GM19467 (cell line): ENCODE data around the gene CCDC88B.
"Not testable (repeated sequence)": the region's sequence is repeated elsewhere in the genome, so short reads cannot be mapped to it uniquely, and the experiment has no call there.

Experiments
- ATAC-seq: cut with Tn5 transposase; IDR thresholded peaks from one replicate; pipeline ENCODE4 v1.9.1; 2021; ENCODE audit warnings: mild to moderate bottlenecking, moderate library complexity; ENCODE audit not compliant: unreplicated experiment

Gene CCDC88B

DNA sequence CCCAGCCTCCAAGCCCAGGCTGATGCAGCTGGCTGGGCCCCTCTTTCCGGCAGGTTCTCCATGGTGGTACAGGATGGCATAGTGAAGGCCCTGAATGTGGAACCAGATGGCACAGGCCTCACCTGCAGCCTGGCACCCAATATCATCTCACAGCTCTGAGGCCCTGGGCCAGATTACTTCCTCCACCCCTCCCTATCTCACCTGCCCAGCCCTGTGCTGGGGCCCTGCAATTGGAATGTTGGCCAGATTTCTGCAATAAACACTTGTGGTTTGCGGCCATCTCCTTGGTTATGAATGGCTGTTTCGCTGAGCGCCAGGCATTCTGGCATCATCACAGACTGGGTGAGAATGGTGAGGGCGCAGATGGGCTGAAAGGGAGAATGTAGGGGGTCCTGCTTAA is 18.5 kb upstream of the CCDC88B start:
- no peak for ATAC-seq

GRCh38 chr11:64322925-64323260 is 17.1 kb upstream of the CCDC88B start:
- ATAC-seq: no peak

DNA sequence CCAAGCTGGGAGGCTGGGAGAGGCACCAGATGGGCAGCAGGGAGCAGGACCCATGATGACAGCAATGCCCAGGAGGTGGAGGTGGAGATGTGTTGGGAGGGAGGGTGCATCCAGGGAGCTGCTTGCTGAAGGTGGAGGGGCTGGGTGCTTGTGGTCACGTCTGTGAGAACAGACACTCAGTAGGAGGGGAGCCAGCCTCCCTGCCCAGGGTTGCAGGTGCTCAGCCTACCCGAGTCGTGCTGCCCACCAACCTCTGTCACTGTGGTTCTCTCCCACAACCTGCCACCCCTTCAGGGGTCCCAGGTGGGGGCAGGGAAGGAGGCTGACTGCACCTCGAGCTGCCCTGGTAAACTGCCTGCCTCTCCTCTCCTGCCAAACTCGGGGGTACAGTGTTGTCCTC is 16.6 kb upstream of the CCDC88B start:
- ATAC-seq: no peak

DNA sequence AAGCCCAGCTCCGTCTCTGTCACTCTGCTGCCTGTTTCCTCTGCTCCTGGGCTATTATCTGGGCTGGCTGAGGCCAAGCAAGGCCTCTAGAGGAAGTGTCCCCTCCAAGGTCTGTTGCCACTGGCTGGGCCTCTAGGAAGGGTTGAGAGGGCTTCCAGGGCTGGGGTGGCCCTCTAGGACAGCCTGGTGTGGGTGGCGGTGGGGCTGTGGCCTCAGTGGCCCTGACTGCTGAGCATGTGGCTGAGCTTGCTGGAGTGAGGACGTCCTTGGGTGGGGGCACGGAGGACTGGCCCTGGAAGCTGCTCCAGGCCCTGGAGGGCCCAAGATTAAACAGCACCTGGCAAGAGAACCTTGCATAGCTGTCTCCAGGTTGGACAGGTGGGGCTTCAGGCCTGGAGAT is 16.0 kb upstream of the CCDC88B start:
- ATAC-seq: not testable (repeated sequence)

DNA sequence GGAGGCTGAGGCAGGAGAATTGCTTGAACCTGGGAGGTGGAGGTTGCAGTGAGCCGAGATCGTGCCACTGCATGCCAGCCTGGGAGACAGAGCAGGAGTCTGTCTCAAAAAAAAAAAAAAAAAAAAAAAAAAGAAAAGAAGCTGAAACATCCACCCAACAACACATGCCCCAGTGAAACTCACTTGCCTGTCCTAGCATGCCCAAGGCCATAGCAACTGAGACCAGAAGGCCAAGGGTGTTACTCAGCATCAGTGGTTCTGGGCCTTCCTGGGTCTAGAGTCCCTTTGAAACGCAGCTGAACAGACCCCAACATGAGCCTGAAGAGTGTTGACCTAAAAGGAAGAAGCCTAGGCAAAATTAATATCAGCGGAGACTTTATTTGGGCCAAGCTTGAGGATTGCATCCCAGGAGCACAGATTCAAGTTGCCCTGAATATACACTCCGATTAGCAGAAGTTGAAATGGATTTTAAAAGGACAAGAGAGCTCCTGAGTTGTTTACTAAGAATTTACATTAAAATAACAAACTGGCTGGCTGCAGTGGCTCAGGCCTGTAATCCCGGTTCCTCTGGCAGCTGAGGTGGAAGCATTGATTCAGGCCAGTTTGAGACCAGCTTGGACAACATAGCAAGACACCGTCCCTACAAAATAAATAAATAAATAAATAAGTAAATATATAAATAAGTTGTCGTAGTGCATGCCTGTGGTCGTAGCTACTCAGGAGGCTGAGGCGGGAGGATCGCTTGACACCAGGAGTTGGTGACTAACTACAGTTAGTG is 15.1 kb upstream of the CCDC88B start:
- ATAC-seq: no peak

DNA sequence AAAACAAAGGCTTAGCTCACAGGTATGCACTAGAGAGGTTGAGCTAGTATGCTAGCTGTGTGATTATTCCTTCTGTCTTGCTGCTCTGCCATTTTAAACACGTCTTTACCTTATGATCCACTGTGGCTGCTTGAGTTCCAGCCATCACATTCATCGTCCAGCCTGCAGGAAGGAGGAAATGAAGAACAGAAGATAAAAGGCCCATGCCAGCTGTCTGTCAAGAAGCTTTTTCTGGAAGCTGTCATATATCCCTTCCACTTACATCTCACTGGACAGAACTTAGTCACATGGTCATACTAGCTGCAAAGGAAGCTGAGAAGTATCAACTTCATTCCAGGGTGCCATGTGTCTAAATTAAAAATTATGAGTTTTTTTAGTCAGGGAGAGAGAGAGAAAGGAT is 12.6 kb upstream of the CCDC88B start:
- no peak for ATAC-seq

- ATAC-seq: no peak
Observed at GRCh38 chr11:64327993-64328392, 12.0 kb upstream of the CCDC88B start.

DNA sequence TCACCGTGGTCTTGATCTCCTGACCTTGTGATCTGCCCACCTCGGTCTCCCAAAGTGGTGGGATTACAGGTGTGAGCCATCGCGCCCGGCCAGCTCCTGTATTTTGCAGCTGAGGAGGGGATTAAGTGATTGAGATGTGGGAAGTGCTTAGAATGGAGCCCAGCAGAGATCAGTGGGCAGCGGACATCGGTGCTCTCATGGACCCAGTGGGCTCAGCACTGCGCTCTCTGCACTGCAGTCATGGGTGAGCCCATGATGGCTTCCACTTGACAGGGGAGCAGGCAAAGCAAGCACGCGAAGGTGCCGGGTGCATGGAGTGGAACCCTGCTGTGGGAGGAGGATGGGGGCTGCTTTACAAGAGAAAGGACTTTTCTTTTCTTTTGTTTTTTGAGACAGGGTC is 9.1 kb upstream of the CCDC88B start:
- no peak for ATAC-seq

DNA sequence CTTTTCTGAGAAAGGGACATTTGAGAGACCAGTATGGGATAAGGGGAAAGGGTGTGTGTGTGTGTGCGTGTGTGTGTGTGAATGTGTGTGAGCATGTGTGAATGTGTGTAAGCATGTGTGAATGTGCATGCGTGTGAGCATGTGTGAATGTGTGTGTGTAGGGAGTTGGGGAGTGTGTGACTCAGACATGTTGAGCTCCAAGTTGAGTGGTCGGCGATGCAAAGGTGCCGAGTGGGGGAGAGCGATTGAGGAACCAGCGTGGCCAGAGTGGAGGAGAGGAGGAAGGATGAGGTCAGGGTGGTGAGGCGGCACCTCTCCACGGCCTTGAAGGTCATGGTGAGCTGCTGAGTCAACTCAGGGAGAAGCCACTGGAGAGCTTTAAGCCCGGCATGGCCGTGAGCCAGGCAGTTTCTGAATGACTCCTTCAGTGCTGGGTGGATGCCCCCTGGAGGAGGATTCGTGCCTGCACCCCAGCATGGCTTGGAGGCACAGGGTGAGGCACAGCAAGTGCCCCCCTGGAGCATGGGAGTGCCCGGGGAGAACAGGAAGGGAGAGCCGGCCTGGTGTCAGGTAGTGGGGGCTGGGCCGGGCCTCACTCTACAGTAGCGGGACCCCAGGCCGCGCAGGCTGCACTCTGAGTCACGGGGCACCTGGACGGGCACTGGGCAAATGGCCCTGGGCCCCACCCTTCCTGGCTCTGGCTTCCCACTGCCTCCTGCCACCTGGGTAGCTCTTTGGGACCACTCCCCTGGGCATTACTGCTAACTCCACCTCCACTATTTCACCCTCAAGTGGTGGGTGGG is 8.2 kb upstream of the CCDC88B start:
- no peak for ATAC-seq

- ATAC-seq: no peak
Observed at GRCh38 chr11:64333556-64333955, 6.4 kb upstream of the CCDC88B start.

DNA sequence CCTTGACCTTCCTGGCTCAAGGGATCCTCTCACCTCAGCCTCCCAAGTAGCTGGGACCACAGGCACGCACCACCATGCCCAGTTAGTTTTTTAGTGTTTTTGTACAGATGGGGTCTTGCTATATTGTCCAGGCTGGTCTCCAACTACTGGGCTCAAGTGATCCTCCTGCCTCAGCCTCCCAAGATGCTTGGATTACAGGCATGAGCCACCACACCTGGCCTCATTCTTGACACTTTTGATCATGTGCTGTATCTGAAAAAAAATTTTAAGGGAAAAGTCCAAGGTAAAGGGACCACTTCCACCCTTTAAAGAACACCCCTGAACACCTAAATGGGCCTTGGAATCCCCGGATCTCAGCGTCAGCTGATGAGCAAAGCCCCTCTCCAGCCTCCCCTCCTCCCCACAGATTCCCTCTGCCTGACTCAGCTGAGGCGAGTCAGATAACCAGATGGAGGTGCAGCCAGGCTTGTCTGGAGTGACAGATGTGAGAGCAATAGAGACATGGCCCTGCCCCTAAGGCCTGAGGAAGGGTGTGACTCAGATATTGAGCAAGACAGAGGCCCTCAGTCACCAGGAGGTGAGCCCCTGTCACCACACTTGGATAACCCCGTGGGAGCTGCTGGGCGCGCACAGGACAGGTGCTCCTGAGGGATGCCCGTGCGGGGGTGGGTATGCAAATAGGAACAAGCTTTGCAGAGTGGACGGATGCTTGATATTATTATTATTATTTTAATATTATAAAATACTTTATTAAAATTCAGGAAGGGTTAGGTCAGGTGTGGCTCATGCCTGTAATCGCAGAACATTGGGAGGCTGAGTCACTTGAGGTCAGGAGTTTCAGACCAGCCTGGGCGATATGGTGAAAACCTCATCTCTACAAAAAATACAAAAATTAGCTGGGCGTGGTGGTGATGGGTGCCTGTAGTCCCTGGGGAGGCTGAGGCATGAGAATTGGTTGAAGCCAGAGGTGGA is 5.0 kb upstream of the CCDC88B start:
- ATAC-seq: peak; percentile 50

GRCh38 chr11:64337538-64338249 is 2.3 kb upstream of the CCDC88B start:
- no peak for ATAC-seq

DNA sequence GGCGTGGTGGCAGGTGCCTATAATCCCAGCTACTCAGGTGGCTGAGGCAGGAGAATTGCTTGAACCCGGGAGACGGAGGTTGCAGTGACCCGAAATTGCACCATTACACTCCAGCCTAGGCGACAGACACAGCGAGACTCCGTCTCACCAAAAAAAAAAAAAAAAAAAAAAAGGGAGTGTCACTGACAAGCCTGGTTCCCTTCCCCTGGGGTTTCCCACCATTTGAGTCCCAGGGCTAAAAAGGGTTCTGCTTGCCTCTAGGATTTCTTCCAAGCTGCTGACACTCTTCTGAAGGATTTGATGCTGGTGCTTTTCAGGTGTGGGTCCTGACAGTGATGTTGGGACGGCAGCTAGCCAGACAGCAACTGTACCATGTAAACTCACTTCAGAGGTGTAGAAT is 1.3 kb upstream of the CCDC88B start:
- ATAC-seq: no peak

GRCh38 chr11:64339286-64339685 is 718 bp upstream of the CCDC88B start:
- ATAC-seq: no peak

- no peak for ATAC-seq
Observed at GRCh38 chr11:64340671-64341335, 799 bp downstream of the CCDC88B start.

GRCh38 chr11:64341429-64341828 is 1.4 kb downstream of the CCDC88B start:
- ATAC-seq: no peak

GRCh38 chr11:64341851-64342791 is 2.1 kb downstream of the CCDC88B start:
- no peak for ATAC-seq

GRCh38 chr11:64342869-64343745 is 3.1 kb downstream of the CCDC88B start:
- ATAC-seq: no peak
